IMR-90 (cell line): Measurements from ENCODE around the gene GABRB1.

Source experiments
- CTCF ChIP-seq: conservative IDR thresholded peaks from 2 replicates; pipeline ENCODE4 v1.5.1; 2012; ENCODE audit warnings: mild to moderate bottlenecking, low read depth, low read length, improper control_type of control experiment
- ELK1 ChIP-seq: fragments of 150-350 bp; IDR thresholded peaks from 2 replicates; pipeline ENCODE4 v1.6.1; 2016; ENCODE audit warnings: low read depth, mild to moderate bottlenecking, low read length, moderate library complexity, borderline replicate concordance
- FOS ChIP-seq: fragments of 150-350 bp; IDR thresholded peaks from 2 replicates; pipeline ENCODE4 v1.6.1; 2016; ENCODE audit warnings: low read depth, low read length
- MXI1 ChIP-seq: IDR thresholded peaks from 2 replicates; pipeline ENCODE4 v1.6.1; 2012; ENCODE audit warnings: low read depth, mild to moderate bottlenecking, low read length, moderate library complexity, borderline replicate concordance
- POLR2A ChIP-seq: IDR thresholded peaks from 2 replicates; pipeline ENCODE4 v1.6.1; 2012; ENCODE audit warnings: mild to moderate bottlenecking, low read depth, low read length
- RAD21 ChIP-seq: IDR thresholded peaks from 2 replicates; pipeline ENCODE4 v1.6.1; 2012; ENCODE audit warnings: low read length, improper control_type of control experiment
- SMC3 ChIP-seq: fragments of 150-350 bp; IDR thresholded peaks from 2 replicates; pipeline ENCODE4 v1.6.1; 2016; ENCODE audit warnings: low read depth, mild to moderate bottlenecking, antibody characterized with exemption, low read length, moderate library complexity

GRCh38 chr4:47040828-47041227 lies 9.5 kb downstream of the GABRB1 start:
- TF ChIP-seq ELK1 = no peak
- TF ChIP-seq CTCF = no peak
- no peak for TF ChIP-seq FOS
- TF ChIP-seq POLR2A = no peak
- no peak for TF ChIP-seq MXI1
- TF ChIP-seq RAD21 = no peak
- TF ChIP-seq SMC3 = no peak
